ENCODE measurements around the gene PLCXD3.

- TF ChIP-seq POLR2A (IDR thresholded peaks at IDR 0.05), result no peak
- TF ChIP-seq CTCF (IDR thresholded peaks at IDR 0.05), result no peak
These were observed 24.9 kb downstream of the PLCXD3 start for GRCh38 chr5:41485533-41485932.
